OCI-LY1 (cell line): Measurements from ENCODE around the gene TEN1.

Source experiments
- H2AFZ ChIP-seq: fragments of 200-600 bp; sonication (generic), shearing (Covaris generic); 2 replicates; pipeline ENCODE4 v1.6.0; 2014; ENCODE audit warnings: antibody characterized with exemption, mild to moderate bottlenecking, low read length
- H3F3A ChIP-seq: fragments of 200-600 bp; sonication (generic), shearing (Covaris generic); 2 replicates; pipeline ENCODE4 v1.6.0; 2014; ENCODE audit warnings: mild to moderate bottlenecking, antibody characterized with exemption, low read length, moderate library complexity; ENCODE audit not compliant: insufficient read depth
- H3K27ac ChIP-seq: fragments of 200-600 bp; sonication (generic); 2 replicates; pipeline ENCODE4 v1.5.1; 2014; ENCODE audit warnings: low read length, mixed run types, mild to moderate bottlenecking, low read depth; ENCODE audit not compliant: poor library complexity, severe bottlenecking
- H3K27me3 ChIP-seq: fragments of 200-600 bp; sonication (generic); 2 replicates; pipeline ENCODE4 v1.6.0; 2014; ENCODE audit warnings: antibody characterized with exemption, mild to moderate bottlenecking, low read length, moderate library complexity; ENCODE audit not compliant: insufficient read depth
- H3K36me3 ChIP-seq: fragments of 200-600 bp; sonication (generic); 2 replicates; pipeline ENCODE4 v1.6.1; 2014; ENCODE audit warnings: mild to moderate bottlenecking, antibody characterized with exemption, low read length, moderate library complexity, mixed read lengths; ENCODE audit not compliant: insufficient read depth
- H3K4me1 ChIP-seq: fragments of 200-600 bp; sonication (generic); 2 replicates; pipeline ENCODE4 v1.5.1; 2014; ENCODE audit warnings: mild to moderate bottlenecking, low read length, moderate library complexity; ENCODE audit not compliant: insufficient read depth, severe bottlenecking
- H3K4me2 ChIP-seq: fragments of 200-600 bp; sonication (generic), shearing (Covaris generic); 2 replicates; pipeline ENCODE4 v1.6.1; 2014; ENCODE audit warnings: low read length
- H3K4me3 ChIP-seq: fragments of 200-600 bp; sonication (generic); 2 replicates; pipeline ENCODE4 v1.5.1; 2014; ENCODE audit warnings: low read length, low read depth, mild to moderate bottlenecking, mixed read lengths; ENCODE audit not compliant: poor library complexity, severe bottlenecking
- H3K79me2 ChIP-seq: fragments of 200-600 bp; shearing (Covaris generic); 2 replicates; pipeline ENCODE4 v1.6.1; 2016; ENCODE audit warnings: mixed run types, low read length, mixed read lengths; ENCODE audit not compliant: insufficient read depth
- H3K9ac ChIP-seq: fragments of 200-600 bp; sonication (generic), shearing (Covaris generic); 2 replicates; pipeline ENCODE4 v1.6.1; 2014; ENCODE audit warnings: mild to moderate bottlenecking, low read length, mixed read lengths
- H3K9me2 ChIP-seq: fragments of 200-600 bp; sonication (generic), shearing (Covaris generic); 2 replicates; pipeline ENCODE4 v1.6.1; 2014; ENCODE audit warnings: low read depth, mild to moderate bottlenecking, low read length, mixed read lengths
- H3K9me3 ChIP-seq: fragments of 200-600 bp; shearing (Covaris generic); 2 replicates; pipeline ENCODE4 v1.6.1; 2014; ENCODE audit warnings: low read length, mixed read lengths
- H4K20me1 ChIP-seq: fragments of 200-600 bp; sonication (generic), shearing (Covaris generic); 2 replicates; pipeline ENCODE4 v1.6.0; 2016; ENCODE audit warnings: mild to moderate bottlenecking, low read length; ENCODE audit not compliant: insufficient read depth
- EZH2 ChIP-seq: fragments of 200-600 bp; sonication (generic), shearing (Covaris generic); IDR thresholded peaks from 2 replicates; pipeline ENCODE4 v1.8.0; 2017; ENCODE audit warnings: borderline replicate concordance, mixed run types, mild to moderate bottlenecking, antibody characterized with exemption, low read length, moderate library complexity, mixed read lengths
- TF ChIP-seq, protein P1 (sequence below): fragments of 200-600 bp; sonication (generic), shearing (Covaris generic); IDR thresholded peaks from 2 replicates; pipeline ENCODE4 v1.5.1; 2017; ENCODE audit warnings: mild to moderate bottlenecking, antibody characterized with exemption, low read length, moderate library complexity, mixed read lengths

The TEN1 gene

DNA sequence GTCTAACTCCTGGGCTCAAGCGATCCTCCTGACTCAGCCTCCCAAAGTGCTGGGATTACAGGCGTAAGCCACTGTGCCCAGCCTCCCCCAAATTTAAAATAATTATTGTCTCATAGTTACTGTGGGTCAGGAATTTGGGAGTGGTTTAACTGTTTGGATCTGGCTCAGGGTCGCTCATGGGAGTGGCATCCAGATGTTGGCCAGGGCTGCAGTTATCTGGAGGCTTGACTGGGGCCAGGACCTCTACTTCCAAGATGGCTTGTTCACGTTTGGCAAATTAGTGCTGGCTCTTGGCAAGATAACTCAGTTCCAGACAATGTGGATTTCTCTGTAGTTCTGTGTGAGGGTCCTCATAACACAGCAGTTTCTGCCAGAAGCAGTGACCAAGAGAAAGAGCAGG is 8.0 kb downstream of the TEN1 start:
- H2AFZ ChIP-seq = no peak overlapping the region
- H3K9ac ChIP-seq = no peak overlapping the region
- no peaks in the 10 kb centered on the region for H3K9me2 ChIP-seq
- H3K36me3 ChIP-seq = peaks cover 7% of the 10 kb centered on the region; the same call in 1 of the 2 replicates
- no peak overlapping the region for H3K4me2 ChIP-seq
- no peaks in the 10 kb centered on the region for H3K79me2 ChIP-seq
- H4K20me1 ChIP-seq = no peaks in the 10 kb centered on the region
- H3K9me3 ChIP-seq = no peaks in the 10 kb centered on the region
- no peaks in the 10 kb centered on the region for H3K27me3 ChIP-seq
- peaks cover 20% of the 10 kb centered on the region for H3K4me1 ChIP-seq
- H3K4me3 ChIP-seq = no peak overlapping the region
- H3K27ac ChIP-seq = no peak overlapping the region
- no peaks in the 10 kb centered on the region for H3F3A ChIP-seq
- TF ChIP-seq EZH2 = no peak
- TF ChIP-seq, protein P1, sequence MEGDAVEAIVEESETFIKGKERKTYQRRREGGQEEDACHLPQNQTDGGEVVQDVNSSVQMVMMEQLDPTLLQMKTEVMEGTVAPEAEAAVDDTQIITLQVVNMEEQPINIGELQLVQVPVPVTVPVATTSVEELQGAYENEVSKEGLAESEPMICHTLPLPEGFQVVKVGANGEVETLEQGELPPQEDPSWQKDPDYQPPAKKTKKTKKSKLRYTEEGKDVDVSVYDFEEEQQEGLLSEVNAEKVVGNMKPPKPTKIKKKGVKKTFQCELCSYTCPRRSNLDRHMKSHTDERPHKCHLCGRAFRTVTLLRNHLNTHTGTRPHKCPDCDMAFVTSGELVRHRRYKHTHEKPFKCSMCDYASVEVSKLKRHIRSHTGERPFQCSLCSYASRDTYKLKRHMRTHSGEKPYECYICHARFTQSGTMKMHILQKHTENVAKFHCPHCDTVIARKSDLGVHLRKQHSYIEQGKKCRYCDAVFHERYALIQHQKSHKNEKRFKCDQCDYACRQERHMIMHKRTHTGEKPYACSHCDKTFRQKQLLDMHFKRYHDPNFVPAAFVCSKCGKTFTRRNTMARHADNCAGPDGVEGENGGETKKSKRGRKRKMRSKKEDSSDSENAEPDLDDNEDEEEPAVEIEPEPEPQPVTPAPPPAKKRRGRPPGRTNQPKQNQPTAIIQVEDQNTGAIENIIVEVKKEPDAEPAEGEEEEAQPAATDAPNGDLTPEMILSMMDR = no peak

- H3K9me3 ChIP-seq = no peaks in the 10 kb centered on the region
- peaks cover 8% of the 10 kb centered on the region for H3K4me1 ChIP-seq
- H2AFZ ChIP-seq = no peak overlapping the region
- H3K27me3 ChIP-seq = no peaks in the 10 kb centered on the region
- no peak overlapping the region for H3K27ac ChIP-seq
- peaks cover 7% of the 10 kb centered on the region; the same call in 1 of the 2 replicates for H3K36me3 ChIP-seq
- H3F3A ChIP-seq = no peaks in the 10 kb centered on the region
- TF ChIP-seq, protein P1 = no peak
- no peak for TF ChIP-seq EZH2
- H3K79me2 ChIP-seq = no peaks in the 10 kb centered on the region
- no peak overlapping the region for H3K4me2 ChIP-seq
- H4K20me1 ChIP-seq = no peaks in the 10 kb centered on the region
- H3K4me3 ChIP-seq = no peak overlapping the region
- H3K9ac ChIP-seq = no peak overlapping the region
- H3K9me2 ChIP-seq = no peaks in the 10 kb centered on the region
Observed at GRCh38 chr17:75991396-75991795, 12.4 kb downstream of the TEN1 start.

DNA sequence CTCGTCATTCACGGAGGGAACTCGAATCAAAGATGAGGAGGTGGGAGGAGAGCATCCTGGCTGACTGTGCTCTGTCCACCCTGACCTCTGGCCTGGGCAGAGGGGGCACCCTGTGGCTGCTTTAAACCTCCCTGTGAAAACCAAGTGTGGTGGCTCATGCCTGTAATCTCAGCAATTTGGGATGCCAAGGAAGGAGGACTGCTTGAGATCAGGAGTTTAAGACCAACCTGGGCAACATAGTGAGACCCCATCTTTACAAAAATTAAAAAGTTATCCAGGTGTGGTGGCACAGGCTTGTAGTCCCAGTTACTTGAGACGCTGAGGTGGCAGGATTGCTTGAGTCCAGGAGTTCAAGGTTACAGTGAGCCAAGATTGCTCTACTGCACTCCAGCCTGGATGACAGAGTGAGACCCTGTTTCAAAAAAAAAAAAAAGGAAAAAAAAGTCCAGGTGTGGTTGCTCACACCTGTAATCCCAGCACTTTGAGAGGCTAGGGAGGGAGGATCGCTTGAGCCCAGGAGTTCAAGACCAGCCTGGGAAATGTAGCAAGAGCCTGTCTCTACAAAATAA is 15.8 kb downstream of the TEN1 start:
- Histone ChIP-seq H3K4me3 (no peak overlapping the region), H4K20me1 (no peaks in the 10 kb centered on the region), H3K9me2 (no peaks in the 10 kb centered on the region), H2AFZ (no peak overlapping the region), H3K27me3 (no peaks in the 10 kb centered on the region), H3K9ac (no peak overlapping the region), H3K4me2 (no peak overlapping the region), H3K36me3 (peaks cover 7% of the 10 kb centered on the region; the same call in 1 of the 2 replicates), H3K79me2 (no peaks in the 10 kb centered on the region), H3K4me1 (peaks cover 14% of the 10 kb centered on the region), H3F3A (no peaks in the 10 kb centered on the region), H3K9me3 (no peaks in the 10 kb centered on the region), H3K27ac (no peak overlapping the region)
- TF ChIP-seq, protein P1 = no peak
- TF ChIP-seq EZH2 = no peak
